Activated CD4-positive, alpha-beta T cell treated with anti-CD3 and anti-CD28 coated beads, Interleukin-2, amount 50 U/mL, for 48 hours (primary cell): ENCODE measurements around the gene ATRX.
"Not testable (repeated sequence)": the region's sequence is repeated elsewhere in the genome, so short reads cannot be mapped to it uniquely, and the experiment has no call there.

ENCODE experiments used
- DNase-seq, 2 experiments: peaks; one replicate each; pipeline ENCODE4 v3.0.0-alpha.2; 2020

Gene ATRX

DNA sequence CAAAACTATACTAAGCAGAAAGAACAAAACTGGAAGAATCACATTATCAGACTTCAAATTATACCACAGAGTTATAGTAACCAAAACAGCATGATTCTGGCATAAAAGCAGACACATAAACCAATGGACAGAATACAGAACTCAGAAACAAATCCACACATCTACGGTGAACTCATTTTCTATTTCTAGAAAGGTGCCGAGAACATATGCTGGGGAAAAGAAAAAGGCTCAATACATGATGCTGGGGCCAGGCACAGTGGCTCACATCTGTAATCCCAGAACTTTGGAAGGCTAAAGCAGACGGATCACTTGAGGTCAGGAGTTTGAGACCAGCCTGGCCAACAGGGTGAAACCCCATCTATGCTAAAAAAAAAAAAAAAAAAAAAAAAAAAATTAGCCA, 52.7 kb downstream of the ATRX start:
- no peak for DNase-seq

DNA sequence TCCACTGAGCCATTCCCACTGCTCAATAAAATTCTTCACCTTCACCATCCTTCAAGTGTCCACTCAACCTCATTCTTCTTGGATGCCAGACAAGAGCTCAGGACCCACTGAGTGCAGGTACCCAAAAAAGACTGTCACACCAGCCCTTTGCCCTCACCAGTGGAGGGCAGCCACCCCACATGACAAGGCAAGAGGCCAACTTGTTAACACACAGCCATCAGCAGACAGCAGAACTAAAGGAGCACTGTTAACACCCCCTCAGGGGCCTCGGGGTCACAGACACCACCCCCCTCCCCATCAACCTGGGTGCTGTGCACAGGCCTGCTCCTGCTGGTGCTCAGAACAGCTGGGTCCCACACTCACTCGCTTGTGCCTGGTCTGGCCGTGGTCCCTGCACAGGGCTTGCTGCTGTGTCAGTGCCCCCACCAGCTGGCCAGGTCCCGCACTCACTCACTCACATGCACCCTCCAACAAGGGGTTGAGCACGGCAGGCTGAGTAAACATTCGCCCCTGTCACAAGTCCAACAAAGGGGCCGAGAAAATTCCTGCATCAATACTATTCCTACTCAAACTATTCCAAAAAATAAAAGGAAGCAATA, 54.1 kb downstream of the ATRX start:
- DNase-seq = no peak

DNA sequence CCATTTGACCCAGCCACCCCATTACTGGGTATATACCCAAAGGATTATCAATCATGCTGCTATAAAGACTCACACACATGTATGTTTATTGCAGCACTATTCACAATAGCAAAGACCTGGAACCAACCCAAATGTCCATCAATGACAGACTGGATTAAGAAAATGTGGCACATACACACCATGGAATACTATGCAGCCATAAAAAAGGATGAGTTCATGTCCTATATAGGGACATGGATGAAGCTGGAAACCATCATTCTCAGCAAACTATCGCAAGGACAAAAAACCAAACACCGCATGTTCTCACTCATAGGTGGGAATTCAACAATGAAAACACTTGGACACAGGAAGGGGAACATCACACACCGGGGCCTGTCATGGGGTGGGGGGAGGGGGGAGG, 59.9 kb downstream of the ATRX start:
- DNase-seq = not testable (repeated sequence)

DNA sequence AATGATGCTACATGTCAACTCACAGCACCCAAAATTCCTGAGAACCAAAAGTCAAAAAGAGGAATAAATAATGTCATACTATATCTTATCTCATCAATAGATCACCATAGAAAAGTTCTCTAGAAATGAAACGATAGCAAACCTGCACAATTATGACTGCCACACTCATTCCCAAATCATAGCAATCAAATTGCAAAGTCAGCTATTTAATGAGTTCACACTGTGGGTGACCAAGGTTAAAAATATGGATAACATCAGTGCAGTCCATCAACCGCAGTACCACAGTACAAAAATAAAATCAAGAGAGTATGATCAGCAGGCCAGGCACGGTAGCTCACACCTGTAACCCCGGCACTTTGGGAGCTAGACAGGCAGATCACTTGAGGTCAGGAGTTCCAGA, 62.3 kb downstream of the ATRX start:
- DNase-seq = no peak

DNA sequence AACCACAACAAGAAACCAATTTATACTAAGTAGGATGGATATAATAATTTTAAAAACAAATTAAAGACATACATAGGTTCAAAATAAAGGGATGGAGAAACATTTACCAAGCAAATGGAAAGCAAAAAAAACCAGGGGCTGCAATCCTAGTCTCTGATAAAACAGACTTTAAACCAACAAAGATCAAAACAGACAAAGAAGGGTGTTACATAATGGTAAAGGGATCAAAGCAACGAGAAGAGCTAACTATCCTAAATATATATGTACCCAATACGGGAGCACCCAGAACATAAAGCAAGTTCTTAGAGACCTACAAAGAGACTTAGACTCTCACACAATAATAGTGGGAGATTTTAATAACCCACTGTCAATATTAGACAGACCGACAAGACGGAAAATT, 66.6 kb downstream of the ATRX start:
- DNase-seq = no peak

DNA sequence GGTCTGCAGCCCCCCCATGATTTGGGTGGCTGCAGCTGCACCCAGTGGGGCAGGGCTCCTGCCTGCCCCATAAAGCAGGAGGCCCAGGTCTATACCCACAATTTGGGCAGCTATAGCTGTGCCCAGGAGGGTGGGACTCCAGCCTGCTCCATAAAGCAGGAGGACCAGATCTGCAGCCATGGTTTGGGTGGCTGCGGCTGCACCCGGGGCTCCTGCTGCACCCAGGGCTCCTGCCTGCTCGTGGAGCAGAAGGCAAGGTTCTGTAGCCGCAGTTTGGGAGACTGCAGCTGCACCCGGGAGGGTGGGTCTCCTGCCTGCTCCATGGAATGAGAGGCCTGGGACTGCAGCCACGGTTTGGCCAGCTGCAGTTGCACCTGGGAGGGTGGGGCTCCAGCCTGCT, 81.1 kb downstream of the ATRX start:
- DNase-seq = no peak

DNA sequence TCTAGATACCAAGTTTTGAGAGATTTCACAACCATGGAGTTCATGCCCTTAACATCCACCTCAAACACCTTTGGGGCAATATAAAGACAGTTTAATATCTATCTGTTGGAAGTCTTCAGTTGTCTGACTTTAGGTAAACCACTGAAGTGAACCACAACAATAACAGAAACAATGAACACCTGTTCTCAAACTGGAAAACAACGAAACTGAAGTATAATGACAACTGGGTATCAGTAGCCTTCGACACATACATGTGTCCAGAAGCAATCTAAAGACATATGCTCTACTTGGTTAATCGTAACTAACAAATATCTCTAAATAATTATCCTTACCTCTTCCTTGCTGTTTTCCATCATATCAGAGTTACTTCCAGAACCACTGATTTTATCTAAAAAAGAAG, 87.8 kb downstream of the ATRX start:
- DNase-seq = no peak

DNA sequence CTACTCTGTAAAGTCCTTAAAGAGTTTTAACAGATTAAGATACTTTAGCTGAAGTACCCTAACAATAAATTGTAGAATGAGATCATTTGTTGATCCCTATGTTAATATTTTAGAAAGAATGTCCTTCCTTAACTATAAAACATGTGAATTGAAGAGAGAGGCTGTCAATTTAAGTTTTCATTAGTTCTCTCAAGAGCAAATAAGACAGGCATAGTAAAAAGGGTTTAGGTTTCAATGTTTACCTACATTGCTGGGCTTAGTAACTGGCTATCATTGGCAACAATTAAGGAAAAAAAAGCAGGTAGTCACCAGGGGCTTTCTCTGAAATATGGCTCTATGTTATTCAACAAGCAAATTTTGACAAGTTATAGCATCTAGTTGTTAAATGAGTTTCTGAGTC, 91.5 kb downstream of the ATRX start:
- no peak for DNase-seq

DNA sequence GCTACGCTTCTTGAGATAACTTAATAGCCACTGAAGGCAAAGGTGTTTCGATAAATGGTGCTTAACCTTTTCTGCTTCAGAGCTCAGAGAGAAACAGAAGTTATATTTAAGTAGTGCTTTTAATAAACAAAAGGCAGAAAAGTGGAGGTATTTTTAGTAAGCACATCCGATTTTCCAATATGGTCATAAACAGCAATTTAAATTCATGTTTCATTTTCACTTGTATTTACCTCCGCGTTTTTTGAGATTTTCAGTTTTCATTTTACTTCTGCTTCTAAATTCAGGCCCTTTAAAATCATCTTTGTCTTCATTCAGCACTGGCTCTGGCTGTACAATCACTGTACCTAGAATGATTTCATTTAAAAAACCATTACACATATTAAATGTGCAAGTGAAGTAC, 92.4 kb downstream of the ATRX start:
- no peak for DNase-seq

DNA sequence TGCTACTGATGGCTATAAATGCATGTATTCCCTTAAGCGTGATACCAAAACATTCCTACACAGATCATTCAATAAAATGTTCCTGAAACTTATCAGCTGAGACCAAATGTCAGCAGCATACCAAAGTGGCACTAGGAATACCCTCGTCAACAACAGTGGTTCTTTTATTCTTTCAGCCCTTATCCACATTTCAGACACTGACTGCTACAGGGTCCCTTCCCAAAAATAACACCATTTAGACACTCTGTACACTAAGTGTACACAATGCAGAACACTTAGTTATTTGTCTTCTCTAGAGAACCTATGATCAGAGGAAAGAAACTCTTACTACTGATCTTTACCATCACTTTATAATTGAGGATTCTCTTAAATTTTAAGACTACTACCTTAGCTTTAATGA, 94.1 kb downstream of the ATRX start:
- no peak for DNase-seq

DNA sequence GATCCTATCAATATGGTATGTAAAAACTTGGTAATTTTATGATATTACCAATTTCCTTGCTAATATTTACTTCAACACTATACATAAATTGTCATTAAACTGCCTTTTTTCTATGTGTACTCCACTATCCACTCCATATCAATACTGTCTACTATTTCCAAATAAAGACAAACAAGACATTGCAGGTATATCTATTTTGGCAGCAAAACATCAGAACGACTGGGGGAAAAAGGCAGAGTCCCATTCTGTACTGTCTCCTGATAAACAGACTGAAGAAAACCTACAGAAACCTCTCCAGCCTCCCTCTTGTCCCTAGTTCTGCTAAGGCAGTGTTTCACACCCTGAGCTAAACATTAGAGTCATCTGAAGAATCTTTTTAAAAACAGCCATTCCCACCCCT, 96.6 kb downstream of the ATRX start:
- no peak for DNase-seq

DNA sequence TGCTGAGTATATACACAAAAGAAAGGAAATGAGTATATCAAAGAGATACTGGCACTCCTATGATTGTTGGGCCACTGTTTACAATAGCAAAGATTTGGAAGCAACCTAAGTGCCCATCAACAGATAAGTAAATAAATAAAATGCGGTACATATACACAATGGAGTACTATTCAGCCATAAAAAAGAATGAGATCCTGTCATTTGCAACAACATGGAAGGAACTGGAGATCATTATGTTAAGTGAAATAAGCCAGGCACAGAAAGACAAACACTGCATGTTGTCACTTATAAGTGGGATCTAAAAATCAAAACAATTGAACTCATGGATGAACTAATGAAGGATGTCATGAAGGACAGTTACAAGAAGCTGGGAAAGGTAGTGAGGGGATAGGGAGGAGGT, 100.3 kb downstream of the ATRX start:
- not testable (repeated sequence) for DNase-seq

DNA sequence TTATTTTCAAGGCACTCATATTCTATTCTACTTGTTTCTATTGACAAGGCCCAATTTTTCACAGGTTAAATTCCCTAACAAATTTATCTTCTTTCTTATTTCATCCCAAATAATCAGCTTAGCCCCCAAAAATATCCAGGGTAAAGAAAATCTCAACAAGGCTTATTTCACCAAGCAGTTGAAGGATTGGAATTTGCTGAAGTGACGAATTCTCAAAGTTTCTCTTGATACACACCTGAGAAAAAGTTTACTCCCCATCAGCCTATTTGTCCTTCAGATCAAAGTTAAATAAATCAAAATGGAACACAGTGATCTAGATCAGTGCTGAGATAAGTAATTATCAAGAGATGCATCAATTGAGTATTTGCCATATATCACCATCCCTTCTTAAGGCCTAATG, 106.9 kb downstream of the ATRX start:
- DNase-seq = no peak

DNA sequence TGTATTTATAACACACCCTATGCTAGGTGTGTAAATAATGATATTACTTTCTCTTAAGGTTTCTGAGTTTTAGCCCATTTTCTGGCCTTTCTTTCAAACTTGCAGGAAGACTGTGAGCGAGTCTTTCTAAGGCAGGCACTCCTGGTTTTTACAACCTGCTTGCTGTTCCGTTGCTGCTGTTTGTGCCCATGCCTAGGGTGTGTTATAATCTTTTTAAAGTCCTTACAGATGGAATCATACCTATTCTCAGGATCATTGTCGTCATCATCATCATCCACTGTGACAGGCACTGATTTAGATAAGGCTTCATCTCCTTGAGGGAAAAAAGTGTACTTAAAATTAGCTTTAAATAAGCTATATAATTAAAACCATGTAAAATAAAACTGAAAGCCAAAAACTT, 110.0 kb downstream of the ATRX start:
- DNase-seq = no peak

DNA sequence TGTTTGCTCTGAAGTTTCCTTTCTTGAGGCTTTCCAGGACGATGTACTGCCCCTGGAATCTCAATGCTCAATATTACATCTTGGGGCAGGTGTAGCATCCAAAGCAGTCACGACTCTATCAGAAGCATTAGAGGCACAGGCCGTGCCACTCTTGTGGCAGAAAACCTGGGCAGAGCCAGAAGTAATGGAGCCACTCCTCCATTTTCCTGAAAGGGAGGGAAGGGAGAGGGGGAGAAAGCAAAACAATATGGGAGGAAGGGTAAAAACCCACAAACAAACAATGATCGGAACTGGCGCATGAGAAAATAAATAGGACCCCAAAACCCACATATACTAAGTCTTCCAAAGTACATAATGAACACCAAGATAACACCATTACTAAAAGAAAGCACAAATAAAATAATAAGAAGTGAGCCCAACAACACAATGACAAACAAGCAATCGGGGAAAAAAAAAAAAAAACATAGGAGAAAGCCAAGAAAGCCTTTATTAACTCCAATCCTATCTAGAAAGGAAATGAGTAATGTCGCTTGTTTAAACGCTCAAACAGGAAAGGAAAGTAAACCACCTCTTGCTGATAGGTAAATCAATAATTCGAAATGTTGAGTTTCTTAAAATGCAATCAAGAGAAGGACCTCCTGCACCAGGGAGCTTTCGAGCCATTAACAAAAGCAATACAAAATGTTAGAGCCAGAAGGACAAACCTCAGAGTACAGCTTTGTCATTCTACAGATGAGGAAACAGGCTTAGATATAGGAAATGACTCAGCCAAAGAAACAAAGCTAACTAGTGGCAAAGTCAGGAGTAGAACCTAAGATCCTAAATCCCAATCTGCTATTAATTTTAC, 117.4 kb downstream of the ATRX start:
- DNase-seq = no peak

DNA sequence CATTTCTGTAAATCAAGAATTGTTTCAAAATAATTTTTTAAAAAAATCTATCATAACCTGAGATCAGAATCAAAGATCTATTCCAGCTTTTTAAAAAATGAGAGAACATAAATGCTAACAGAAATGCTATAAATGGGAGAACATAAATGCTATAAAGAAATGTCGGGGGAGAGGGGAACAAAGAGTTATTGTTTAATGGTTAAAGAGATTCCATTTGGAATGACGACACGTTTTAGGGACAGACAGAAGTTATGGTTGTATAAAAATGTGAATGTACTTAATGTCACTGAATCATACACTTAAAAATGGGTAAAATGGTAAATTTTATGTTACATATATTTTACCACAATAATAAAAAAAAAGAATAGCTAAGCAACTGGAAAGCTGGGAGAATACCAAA, 127.1 kb downstream of the ATRX start:
- no peak for DNase-seq

DNA sequence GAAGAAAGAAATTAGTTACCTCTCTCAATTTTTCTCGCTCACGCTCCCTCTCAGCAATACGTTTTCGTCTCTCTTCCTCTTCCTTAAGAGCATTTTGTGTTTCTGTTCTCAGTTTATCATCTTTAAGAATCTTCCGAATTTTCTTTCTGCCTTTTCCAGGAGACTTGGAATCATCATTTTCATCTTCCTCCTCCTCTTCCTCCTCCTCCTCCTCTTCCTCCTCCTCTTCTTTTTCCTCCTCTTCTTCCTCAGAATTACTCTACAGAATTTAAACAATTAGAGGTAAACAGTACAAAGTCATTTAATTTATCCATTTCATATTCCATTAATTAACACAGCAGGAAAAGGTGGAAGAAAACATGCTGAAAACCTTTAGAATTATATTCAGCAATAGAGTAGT, 133.9 kb downstream of the ATRX start:
- no peak for DNase-seq

DNA sequence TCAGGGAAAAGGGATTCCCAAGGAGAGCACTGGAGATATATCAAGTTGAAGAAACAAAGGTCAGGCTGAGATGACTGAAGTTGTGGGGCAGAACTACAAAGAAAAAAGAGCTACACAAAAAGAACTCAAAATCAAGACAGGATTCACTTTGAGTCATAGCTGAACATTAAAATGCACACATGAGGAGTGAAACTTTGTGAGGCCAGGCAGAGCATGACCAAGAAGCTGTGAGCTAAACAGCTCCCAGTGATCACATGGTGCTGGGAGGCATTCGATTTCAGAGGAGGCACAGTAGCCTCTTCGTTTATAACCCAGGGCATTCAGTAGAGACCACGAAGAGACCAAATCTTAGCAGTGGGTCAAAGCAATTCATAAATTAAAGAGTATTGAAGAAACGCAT, 145.3 kb downstream of the ATRX start:
- peak; percentile 3 to 10 for DNase-seq

DNA sequence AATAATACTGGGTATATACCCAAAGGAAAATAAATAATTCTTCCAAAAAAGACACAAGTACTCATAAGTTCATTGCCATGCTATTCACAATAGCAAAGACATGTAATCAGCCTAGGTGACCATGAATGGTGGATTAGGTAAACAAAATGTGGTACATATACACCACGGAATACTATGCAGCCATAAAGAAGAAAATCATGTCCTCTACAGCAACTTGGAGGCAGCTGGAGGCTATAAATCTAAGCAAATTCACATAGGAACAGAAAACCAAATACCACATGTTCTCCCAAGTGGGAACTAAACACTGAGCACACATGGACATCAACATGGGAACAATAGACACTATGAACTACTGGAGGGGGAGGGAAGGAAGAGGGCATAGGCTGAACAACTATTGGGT, 146.2 kb downstream of the ATRX start:
- no peak for DNase-seq

DNA sequence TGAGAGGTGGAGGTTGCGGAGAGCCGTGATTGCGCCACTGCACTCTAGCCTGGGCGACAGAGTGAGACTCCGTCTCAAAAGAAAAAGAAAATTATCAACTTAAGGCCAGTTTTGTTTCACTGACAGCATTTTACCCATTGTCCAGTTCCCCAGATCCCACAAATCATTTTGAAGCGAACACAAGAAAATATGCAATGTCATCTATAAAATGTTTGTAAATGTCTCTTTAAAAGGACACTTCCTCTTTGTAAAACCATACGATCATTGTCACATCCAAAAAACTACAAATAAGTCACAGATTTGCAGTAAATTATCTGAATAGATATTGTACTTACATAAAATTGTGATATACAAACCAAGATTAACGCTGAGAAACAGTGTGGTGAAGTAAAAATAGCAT, 147.6 kb downstream of the ATRX start:
- no peak for DNase-seq

DNA sequence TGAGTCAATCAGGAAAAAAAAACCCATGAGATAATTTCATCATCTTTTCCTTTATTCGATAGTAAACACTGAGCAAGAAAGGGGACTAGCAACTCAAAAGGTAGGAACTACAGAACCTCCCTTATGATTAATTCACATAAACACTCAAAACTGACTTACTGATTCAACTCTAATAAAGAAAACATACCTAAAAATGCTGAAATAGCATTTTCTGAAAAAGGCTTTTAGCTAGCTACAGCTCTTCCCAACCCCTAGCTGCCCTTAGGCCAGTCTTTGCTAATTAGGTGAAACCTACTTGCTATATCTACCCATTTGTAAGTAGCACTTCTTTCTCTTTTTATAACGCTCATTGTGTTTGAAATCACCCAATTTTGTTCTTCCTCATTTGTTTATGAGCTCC, 150.6 kb downstream of the ATRX start:
- no peak for DNase-seq

DNA sequence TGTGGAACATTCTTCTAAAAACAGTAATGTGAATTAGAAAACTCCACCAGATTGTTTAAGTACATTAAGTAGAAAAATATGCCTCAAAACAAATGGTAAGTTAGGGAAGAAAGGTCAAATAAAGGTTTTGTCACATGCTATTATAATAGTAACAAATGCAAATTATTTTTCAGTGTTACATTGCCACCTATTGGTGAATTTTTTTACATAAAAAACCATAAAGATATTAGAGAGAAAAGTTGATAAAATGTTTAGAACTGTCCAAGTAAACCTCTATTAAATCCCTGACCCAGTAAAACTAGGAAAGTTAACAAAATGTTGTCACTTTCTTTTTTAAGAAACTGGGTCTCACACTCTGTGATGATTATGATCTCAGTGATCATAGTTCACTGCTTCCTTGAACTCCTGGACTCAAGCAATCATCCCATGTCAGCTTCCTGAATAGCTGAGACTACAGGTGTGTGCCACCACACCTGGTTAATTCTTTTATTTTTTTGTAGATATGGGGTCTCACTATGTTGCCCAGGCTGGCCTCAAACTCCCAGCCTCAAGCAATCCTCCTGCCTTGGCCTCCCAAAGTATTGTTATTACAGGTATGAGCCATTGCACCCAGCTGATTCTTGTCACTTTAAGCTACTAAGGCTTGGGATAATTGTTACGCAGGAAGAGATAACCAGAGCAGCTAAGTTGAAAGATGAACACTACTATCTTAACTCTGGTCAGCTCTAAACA, 157.6 kb downstream of the ATRX start:
- DNase-seq = no peak

DNA sequence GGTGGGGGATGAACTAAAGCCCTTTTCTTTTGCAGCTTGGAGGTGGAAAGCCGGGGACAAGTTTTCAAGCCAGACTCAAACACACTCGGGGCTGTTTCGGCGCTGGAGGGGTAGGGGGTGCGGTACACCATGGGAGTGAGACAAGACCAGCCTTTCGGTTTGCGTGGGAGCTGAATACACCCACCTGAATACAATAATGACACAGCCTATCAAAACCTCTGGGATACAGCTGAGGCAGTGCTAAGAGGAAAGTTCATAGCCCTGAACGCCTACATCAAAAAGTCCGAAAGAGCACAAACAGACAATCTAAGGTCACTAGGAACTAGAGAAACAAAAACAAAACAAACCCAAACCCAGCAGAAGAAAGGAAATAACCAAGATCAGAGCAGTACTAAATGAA, 163.3 kb downstream of the ATRX start:
- DNase-seq = peak in 1 of 2 experiments; percentile 4

DNA sequence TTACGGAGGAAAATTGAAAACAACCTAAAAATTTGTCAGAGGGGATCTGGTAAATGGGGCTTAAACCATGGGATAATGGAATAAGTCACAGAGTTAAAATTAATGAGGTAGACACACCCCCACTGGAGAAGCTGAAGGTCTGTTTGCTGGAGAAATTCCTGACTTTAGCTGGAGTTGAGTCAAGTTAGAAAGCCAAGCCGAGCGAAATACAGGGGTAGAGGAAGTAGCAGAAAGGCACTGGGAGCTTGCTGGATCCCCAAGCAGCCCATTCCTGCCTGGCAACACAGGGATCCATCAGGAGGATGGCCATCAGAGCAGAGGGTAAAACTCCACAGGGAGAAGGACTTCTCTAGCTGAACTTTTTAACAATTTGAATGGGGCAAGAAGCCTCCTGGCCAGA, 163.8 kb downstream of the ATRX start:
- no peak for DNase-seq
